Spinal cord (tissue), 10 donors: ENCODE results near the gene TGFBR3. TPM values are rescaled to one million over a fixed set of nuclear protein-coding genes. Genes with fewer than 3 reads are reported as not detected.

Experiments used
- DNase-seq, 6 donors: peaks; one replicate each; pipeline versions ENCODE4 v3.0.0 to v3.0.0-alpha.2; 2013 to 2015; ENCODE audit warnings: low spot score in 6 of 6, low read depth in 4 of 6
- H3K27ac ChIP-seq: one replicate; pipeline ENCODE4 v1.5.1; 2013; ENCODE audit warnings: low read depth, low read length, control low read depth
- H3K27me3 ChIP-seq: one replicate; pipeline ENCODE4 v1.6.1; 2013; ENCODE audit warnings: low read length; ENCODE audit not compliant: control insufficient read depth, insufficient read depth
- H3K36me3 ChIP-seq: one replicate; pipeline ENCODE4 v1.6.1; 2013; ENCODE audit warnings: low read length; ENCODE audit not compliant: control insufficient read depth, insufficient read depth
- H3K4me1 ChIP-seq: one replicate; pipeline ENCODE4 v1.6.1; 2013; ENCODE audit warnings: low read length; ENCODE audit not compliant: control insufficient read depth, insufficient read depth
- H3K4me3 ChIP-seq: one replicate; pipeline ENCODE4 v1.5.1; 2013; ENCODE audit warnings: low read depth, low read length, control low read depth
- H3K9me3 ChIP-seq: one replicate; pipeline ENCODE4 v1.6.1; 2013; ENCODE audit warnings: low read length; ENCODE audit not compliant: control insufficient read depth, insufficient read depth
- WGBS: methylation state at CpG from one replicate; pipeline ENCODE4 v1.1.5; 2013; ENCODE audit warnings: missing lambda C conversion rate; ENCODE audit not compliant: insufficient coverage; 5-methylcytosine and 5-hydroxymethylcytosine counted together
- polyA plus RNA-seq, 2 donors: library from polyadenylated mRNA; unstranded; fragments of 120-200 nt; gene quantifications; one replicate each; pipeline ENCODE4 v1.2.1, GENCODE V29; 2013; ENCODE audit not compliant: insufficient read length in 2 of 2
- total RNA-seq, 2 donors: library from RNA; depleted of rRNA in 1 of 2; stranded (reverse); fragments of 120-200 nt in 1 of 2; fragments of >200 nt in 1 of 2; gene quantifications; one replicate each; pipeline versions ENCODE4 v1.2.3 to v1.2.4, GENCODE V29; 2013 to 2014
- donor health status: healthy.

Gene TGFBR3
- total and polyA plus RNA-seq, 4 donors, result 8.0 to 99.8 (median 30.0) TPM

DNA sequence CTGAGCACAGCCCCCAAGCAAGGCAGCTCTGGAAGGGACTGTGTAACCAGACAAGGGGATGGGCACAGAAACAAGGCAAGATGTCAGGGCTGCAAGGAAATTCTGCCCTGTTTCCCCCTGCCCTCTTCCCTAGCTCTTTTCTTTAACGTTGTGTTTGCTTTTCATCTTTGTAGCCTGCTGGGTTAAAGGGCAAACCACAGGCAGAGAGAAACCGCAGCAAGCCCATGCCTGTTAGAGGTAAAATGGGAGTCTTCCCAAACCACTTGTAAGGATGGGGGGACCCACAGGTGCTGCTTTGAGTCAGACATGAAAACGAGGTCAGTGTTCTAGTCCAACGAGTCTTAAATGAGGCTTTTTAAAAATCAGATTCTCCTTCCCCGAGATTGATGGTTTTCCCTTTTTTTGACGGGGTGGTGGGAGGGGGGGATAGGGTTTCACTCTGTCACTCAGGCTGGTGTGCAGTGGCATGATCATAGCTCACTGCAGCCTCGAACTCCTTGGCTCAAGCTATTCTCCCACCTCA lies 13.3 kb downstream of the TGFBR3 start:
- Histone ChIP-seq H3K27me3 (no peaks in the 10 kb centered on the region), H3K27ac (peak overlapping the region; percentile 10), H3K9me3 (no peaks in the 10 kb centered on the region), H3K4me1 (no peaks in the 10 kb centered on the region), H3K4me3 (no peak overlapping the region), H3K36me3 (no peaks in the 10 kb centered on the region)
- no peak for DNase-seq
- WGBS, result 36% methylated on average over 3 of the region's 7 CpGs

DNA sequence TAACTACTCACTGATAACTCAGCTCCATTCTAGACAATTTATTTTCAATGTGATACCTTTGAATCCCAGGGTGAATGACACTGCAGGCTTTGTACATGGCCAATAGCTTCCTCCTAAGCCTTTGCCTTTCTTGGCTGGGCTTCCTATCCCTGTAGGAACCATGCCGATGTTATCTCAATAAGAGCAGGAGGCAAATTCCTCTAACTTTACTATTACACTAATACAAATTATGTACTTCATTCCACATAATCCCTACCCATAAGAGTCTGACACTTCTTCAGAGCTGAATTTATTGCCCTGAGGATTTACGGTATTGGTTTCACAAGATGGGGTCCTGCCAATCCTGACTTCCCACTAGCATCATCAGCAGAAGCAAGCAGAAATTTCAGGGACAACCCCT lies 14.0 kb downstream of the TGFBR3 start:
- Histone ChIP-seq H3K9me3 (no peaks in the 10 kb centered on the region), H3K27ac (peak overlapping the region; percentile 10), H3K27me3 (no peaks in the 10 kb centered on the region), H3K4me1 (no peaks in the 10 kb centered on the region), H3K36me3 (no peaks in the 10 kb centered on the region), H3K4me3 (no peak overlapping the region)
- DNase-seq, result no peak
- 79% methylated on average over 2 of the region's 2 CpGs for WGBS

- WGBS, result no CpG with 5 or more reads among the region's 2 CpGs
- Histone ChIP-seq H3K4me3 (no peak overlapping the region), H3K4me1 (no peaks in the 10 kb centered on the region), H3K27ac (no peak overlapping the region), H3K9me3 (no peaks in the 10 kb centered on the region), H3K27me3 (no peaks in the 10 kb centered on the region), H3K36me3 (no peaks in the 10 kb centered on the region)
- DNase-seq, result no peak
Observed at GRCh38 chr1:91870322-91870721, 15.6 kb downstream of the TGFBR3 start.

DNA sequence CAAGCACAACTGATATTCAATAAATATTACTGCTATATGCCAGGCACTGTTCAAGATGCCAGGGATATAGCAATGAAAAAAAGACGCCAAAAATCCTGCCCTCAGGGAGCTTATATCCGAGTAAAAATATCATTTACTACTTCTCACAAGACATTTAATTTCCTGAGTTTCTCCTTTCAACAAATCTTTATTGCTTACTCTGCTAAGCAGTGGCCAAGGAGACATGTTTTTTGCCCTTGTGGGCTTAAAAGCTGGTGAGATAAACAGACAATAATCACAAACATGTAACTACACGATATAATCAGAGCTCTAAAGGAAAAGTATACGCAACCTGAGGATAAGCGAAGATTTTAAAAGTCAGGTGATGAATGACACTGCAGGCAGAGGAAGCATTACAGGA lies 19.5 kb downstream of the TGFBR3 start:
- Histone ChIP-seq H3K4me1 (peaks cover 3% of the 10 kb centered on the region), H3K9me3 (no peaks in the 10 kb centered on the region), H3K27me3 (no peaks in the 10 kb centered on the region), H3K36me3 (no peaks in the 10 kb centered on the region), H3K4me3 (no peak overlapping the region), H3K27ac (no peak overlapping the region)
- WGBS, result 97% methylated on average over 4 of the region's 5 CpGs
- no peak for DNase-seq

DNA sequence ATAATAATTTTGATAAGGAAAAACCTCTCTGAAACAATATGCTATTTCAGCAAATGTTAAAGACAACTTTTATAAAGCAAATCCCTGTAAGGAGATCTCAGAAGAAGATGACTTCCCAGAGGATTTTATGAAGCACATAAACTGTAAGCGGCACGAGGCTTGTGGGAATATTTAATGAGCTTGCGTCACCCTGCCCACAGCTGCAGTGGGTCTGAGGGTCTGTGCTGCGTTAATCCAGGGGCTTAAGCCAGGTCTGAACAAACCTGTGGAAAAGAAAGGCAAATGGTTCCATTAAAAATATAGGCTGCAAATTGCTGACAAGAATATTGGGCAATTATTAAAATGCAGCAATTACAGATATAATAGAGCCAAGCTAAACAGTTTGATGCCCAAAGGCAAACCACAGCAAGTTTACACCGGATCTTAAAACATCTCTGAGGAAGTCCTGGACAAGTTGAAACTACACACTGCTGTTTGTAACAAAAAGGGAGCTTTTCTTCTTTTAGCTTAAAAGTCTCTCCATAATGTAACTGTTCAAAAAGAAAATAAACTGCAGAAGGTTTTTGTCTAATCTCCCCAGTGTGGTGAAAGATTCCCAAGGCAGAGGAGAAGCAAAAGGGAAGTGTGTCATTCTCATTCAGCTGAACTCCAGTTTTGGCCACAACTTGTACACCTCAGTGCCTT lies 21.8 kb downstream of the TGFBR3 start:
- H3K36me3 ChIP-seq, result no peaks in the 10 kb centered on the region
- H3K9me3 ChIP-seq, result no peaks in the 10 kb centered on the region
- H3K27ac ChIP-seq, result peak overlapping the region; percentile 36
- H3K4me3 ChIP-seq, result no peak overlapping the region
- WGBS, result 62% methylated on average over 3 of the region's 5 CpGs
- H3K27me3 ChIP-seq, result no peaks in the 10 kb centered on the region
- peak in 2 of 6 donors; percentile 15 to 52 for DNase-seq
- H3K4me1 ChIP-seq, result peaks cover 3% of the 10 kb centered on the region

GRCh38 chr1:91863498-91863897 lies 22.5 kb downstream of the TGFBR3 start:
- Histone ChIP-seq H3K27ac (no peak overlapping the region), H3K4me3 (no peak overlapping the region), H3K27me3 (no peaks in the 10 kb centered on the region), H3K9me3 (no peaks in the 10 kb centered on the region), H3K36me3 (no peaks in the 10 kb centered on the region), H3K4me1 (peaks cover 3% of the 10 kb centered on the region)
- DNase-seq, result no peak
- 60% methylated on average over 1 of the region's 3 CpGs for WGBS

DNA sequence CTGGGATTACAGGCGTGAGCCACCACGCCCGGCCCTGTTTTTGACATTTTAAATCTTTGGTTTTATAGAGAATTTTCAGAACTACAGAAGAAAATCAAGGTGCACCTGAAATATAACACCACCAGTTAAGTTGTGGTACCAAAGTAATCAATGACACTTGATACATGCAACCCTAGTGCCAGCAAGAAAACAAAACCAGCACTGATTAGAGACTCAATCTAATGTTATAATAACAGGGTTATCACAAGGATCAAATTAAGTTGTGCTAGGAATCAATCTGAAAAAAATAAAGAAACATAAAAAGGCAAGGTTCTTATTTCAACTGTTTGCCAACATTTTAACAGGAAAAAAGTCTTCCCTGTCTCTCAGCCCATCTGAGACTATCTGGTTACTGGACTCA lies 23.8 kb downstream of the TGFBR3 start:
- no peak overlapping the region for H3K4me3 ChIP-seq
- H3K27ac ChIP-seq, result no peak overlapping the region
- no peaks in the 10 kb centered on the region for H3K9me3 ChIP-seq
- H3K4me1 ChIP-seq, result peaks cover 3% of the 10 kb centered on the region
- H3K36me3 ChIP-seq, result no peaks in the 10 kb centered on the region
- H3K27me3 ChIP-seq, result no peaks in the 10 kb centered on the region
- no peak for DNase-seq
- WGBS, result no CpG with 5 or more reads among the region's 3 CpGs

- Histone ChIP-seq H3K9me3 (no peaks in the 10 kb centered on the region), H3K4me1 (no peaks in the 10 kb centered on the region), H3K4me3 (no peak overlapping the region), H3K27me3 (no peaks in the 10 kb centered on the region), H3K27ac (no peak overlapping the region), H3K36me3 (no peaks in the 10 kb centered on the region)
- no CpG with 5 or more reads among the region's 2 CpGs for WGBS
- no peak for DNase-seq
Observed at GRCh38 chr1:91857557-91858239, 28.3 kb downstream of the TGFBR3 start.

GRCh38 chr1:91856996-91857395 lies 29.0 kb downstream of the TGFBR3 start:
- Histone ChIP-seq H3K9me3 (no peaks in the 10 kb centered on the region), H3K27ac (no peak overlapping the region), H3K4me1 (no peaks in the 10 kb centered on the region), H3K36me3 (no peaks in the 10 kb centered on the region), H3K27me3 (no peaks in the 10 kb centered on the region), H3K4me3 (no peak overlapping the region)
- no peak for DNase-seq
- 57% methylated on average over 1 of the region's 1 CpG for WGBS
